KOPT-K1 (cell line): ENCODE measurements around the gene PRR29.
A peak's percentile ranks its signal among the peaks of the same experiment; 100 is the strongest.
"Not testable (repeated sequence)": the region's sequence is repeated elsewhere in the genome, so short reads cannot be mapped to it uniquely, and the experiment has no call there.

Experiments
- H3K27ac ChIP-seq: fragments of 200-600 bp; sonication (generic); 2 replicates; pipeline ENCODE4 v1.5.1; 2016; ENCODE audit warnings: antibody characterized with exemption, mild to moderate bottlenecking, low read depth, low read length; ENCODE audit not compliant: poor library complexity, severe bottlenecking
- H3K36me3 ChIP-seq: fragments of 200-600 bp; sonication (generic); 2 replicates; pipeline ENCODE4 v1.5.1; 2017; ENCODE audit warnings: antibody characterized with exemption, mild to moderate bottlenecking, low read length, moderate library complexity; ENCODE audit not compliant: insufficient read depth
- H3K9me3 ChIP-seq: fragments of 200-600 bp; sonication (generic); 2 replicates; pipeline ENCODE4 v1.5.1; 2017; ENCODE audit warnings: antibody characterized with exemption, low read length, mild to moderate bottlenecking; ENCODE audit not compliant: insufficient read depth, poor library complexity, severe bottlenecking

The PRR29 gene

DNA sequence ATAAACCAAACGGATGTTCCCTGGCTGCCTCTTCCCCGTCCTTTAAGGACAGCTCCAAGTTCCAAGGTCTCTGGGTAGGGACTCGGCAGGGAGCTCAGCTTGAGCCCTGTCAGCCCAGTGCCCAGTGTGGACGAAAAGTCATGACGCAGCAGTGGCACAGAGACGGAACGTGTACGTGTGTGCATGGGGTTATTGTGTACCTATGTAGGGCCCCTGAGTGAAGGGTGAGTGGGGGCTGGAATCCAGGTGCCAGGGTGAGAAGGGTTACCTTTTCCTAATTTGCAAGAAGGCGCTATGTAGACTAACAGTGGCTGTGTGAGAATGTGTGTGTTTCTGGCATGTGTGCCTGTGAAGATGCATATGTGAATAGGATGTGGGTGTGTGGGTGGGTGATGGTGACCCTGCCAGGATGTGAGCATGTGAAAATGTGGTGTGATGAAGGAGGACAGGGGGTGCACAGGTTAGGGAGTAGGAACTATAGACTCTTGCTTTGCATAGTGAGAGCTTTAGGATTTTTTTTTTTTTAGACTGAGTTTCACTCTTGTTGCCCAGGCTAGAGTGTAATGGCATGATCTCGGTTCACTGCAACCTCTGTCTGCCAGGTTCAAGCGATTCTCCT is 31.4 kb upstream of the PRR29 start:
- Histone ChIP-seq H3K36me3 (no peaks in the 10 kb centered on the region), H3K27ac (peak overlapping the region; percentile 45), H3K9me3 (no peaks in the 10 kb centered on the region)

DNA sequence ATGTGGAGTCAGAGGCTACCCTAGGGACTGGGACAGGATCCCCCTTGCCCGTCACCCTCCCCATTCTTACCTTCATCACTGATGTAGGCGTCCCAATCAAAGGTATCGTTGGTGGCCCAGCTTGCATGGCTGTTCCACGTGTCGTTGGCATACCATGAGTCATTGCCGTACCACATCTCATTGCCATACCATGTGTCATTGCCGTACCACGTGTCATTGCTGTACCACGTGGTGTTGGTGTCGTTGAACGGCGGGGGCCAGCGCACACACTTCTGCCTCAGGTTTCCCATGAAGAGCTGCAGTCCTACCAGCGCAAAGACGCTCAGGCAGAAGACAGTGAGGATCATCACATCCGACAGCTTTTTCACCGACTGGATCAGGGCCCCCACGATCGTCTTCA is 30.2 kb upstream of the PRR29 start:
- Histone ChIP-seq H3K9me3 (no peaks in the 10 kb centered on the region), H3K27ac (no peak overlapping the region), H3K36me3 (no peaks in the 10 kb centered on the region)

DNA sequence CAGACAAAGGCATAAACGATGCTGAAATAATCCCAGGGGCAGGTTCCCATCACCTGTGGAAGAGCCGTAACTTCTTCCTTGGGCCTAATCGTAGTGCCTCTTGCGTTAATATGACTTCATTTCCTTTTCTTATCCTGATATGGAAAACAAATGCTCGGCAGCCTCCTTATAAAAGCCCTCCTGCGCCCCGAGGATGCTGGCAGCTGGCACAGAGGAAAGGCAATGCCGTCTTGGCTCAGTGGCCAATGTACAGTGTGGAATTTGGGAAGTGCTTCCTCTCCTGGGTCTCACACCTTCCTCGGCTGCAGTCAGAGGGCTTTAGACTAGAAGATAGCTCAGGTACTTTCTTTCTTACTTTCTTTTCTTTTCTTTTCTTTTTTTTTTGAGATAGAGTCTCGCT is 28.9 kb upstream of the PRR29 start:
- no peak overlapping the region for H3K27ac ChIP-seq
- H3K9me3 ChIP-seq: no peaks in the 10 kb centered on the region
- H3K36me3 ChIP-seq: no peaks in the 10 kb centered on the region

DNA sequence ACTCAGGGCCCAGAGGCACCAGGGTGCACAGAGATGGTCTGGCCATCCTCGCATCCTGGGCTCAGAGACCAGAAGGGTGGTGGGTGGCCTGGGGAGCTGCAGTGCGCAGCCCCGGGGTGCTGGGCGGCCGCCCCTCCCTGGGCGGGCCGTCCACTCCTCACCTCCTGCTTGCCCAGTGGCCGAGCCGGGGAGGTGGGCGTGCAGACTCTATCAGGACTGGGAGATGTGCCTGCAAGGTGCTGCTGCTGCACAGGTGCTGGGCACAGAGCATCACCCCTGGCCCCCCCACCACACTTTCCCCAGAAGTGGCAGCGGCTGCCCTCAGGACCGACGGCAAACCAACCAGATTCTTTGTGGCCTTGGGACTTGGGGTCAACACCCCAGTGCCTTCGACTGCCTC is 25.4 kb upstream of the PRR29 start, which contains the start of gene SCN4A:
TSS of gene SCN4A (minus strand) at position 123 of the 400 bp plus-strand sequence. CDS start at position 46, 77 bp downstream.
- Histone ChIP-seq H3K27ac (no peak within 1 kb of the TSS), H3K36me3 (no peaks in the 10 kb centered on the region)

DNA sequence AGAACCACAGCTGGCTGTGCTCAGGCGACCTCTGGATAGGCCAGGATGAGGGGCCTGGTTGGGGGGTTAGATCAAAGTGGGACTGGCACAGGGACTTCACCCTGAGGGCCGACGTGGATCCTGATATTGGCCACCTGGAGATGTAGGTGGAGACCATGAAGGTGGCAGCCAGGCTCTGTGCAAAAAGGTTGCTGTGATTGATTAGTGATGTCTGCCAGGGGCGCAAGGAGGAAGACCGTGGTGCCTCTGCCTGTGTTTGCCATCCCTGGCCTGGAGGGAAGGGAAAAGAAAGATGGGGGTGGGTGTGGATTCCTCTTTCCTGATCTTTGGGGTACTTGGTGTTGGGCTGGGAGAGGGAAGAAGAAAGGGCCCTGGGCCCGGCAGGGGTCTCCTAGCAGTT is 24.9 kb upstream of the PRR29 start:
- Histone ChIP-seq H3K36me3 (no peaks in the 10 kb centered on the region), H3K9me3 (no peaks in the 10 kb centered on the region), H3K27ac (no peak overlapping the region)

More for the DNA sequence above, 25.4 kb upstream of the PRR29 start, which contains the start of gene SCN4A:
- no peaks in the 10 kb centered on the region for H3K9me3 ChIP-seq

DNA sequence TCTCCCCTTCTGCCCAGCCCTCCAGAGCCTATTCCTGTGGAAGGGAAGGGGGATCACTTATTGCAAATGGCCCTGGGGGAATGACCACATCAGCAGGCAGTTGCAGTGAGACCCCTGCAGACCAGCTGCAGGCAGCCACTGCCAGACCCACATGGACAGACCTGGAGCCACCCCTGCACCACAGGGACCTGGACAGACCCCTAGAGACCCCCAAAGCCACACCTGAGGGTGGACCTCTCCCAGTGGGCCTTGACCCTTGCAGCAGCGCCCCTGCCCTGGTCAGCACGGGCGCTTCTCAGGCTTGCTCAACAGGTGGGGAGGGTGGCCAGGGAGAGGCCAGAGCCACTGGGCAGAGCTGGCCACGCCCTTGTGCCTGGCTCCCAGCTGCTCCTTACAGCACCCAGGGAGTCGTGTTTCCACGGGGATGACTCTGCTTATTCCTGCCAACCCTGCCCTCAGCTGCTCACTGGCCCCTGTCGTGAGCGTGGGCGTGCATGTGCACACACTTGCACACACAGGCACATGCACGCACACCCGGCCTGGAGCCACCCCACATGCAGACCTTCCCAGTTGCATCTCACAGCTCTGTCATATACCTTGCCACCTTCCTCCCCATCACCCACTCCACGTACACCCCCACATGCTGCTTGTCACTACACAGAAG is 24.1 kb upstream of the PRR29 start:
- H3K27ac ChIP-seq: no peak overlapping the region
- no peaks in the 10 kb centered on the region for H3K9me3 ChIP-seq
- no peaks in the 10 kb centered on the region for H3K36me3 ChIP-seq

DNA sequence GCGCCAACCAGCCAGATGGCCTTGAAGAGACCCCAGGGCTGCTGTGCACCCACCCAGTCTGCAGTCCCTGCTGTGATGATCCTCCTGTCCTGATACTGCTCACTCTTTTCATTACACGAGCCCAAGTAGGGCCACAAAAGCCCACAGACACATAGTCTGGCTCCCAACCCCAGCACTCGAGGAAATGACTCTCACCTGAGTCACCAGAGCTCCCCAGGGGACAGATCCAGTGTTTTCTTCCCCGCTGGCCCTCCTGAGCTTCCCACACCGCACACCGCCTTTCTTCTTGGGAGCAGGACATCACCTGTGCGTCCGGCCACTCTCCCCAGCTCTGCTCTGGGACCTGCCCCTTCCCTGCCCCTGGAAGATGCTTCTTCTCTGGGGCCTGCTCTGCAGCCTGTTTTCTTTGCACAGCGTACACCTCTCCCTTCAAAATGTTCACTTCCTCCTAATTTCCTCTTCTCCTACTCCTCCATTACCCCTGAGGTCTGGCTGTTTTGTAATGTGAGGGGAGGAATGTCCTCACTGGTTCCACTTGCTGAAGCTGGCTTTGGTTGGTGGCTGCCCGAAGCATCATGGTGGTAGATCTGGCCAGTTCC is 23.5 kb upstream of the PRR29 start:
- Histone ChIP-seq H3K27ac (no peak overlapping the region), H3K9me3 (no peaks in the 10 kb centered on the region), H3K36me3 (no peaks in the 10 kb centered on the region)

DNA sequence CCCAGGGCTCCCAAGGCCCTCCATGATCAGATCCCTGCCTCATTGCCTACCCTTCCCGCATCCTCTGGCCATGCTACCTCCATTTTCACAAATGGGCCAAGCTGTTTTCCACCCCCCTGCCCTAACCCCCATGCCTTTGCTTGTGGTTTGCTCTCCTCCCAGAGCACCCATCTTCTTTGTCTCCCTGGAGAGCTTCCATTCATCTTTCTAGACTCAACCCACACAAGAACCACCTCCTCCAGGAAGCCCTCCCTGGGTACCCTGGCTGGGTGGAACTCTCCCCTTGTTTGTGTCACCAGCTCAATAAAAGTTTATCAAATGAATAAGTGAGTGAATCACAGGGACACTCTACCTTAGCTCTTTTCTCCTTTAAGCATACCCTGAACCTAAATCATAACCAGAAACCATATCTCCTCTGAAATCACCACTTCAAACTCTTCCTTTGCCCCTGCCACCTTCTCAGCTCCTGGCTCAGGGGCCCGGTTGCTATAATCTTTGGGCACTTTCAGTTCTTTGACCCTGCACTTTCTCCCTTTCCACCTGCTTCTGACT is 22.5 kb upstream of the PRR29 start:
- Histone ChIP-seq H3K27ac (no peak overlapping the region), H3K9me3 (no peaks in the 10 kb centered on the region), H3K36me3 (no peaks in the 10 kb centered on the region)

DNA sequence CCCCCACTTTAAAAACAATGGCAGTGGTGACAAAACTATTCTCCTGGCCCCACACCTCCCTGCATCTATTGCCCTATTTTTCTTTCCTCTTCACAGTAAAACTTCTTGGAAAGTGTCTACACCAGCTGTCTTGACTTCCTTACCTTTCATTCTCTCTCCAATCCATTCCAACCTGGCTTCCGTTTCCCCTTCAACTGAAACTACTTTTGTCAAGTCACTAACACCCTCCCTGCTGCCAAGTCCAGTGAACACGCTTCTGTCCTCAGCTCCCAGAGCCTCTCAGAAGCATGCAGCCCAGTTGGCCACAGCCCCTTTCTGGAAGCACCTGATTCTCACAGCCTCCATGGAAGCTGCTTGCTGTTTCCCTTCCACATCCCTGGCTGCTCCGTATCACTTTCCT is 21.4 kb upstream of the PRR29 start:
- peaks cover 2% of the 10 kb centered on the region for H3K9me3 ChIP-seq
- no peak overlapping the region for H3K27ac ChIP-seq
- no peaks in the 10 kb centered on the region for H3K36me3 ChIP-seq

DNA sequence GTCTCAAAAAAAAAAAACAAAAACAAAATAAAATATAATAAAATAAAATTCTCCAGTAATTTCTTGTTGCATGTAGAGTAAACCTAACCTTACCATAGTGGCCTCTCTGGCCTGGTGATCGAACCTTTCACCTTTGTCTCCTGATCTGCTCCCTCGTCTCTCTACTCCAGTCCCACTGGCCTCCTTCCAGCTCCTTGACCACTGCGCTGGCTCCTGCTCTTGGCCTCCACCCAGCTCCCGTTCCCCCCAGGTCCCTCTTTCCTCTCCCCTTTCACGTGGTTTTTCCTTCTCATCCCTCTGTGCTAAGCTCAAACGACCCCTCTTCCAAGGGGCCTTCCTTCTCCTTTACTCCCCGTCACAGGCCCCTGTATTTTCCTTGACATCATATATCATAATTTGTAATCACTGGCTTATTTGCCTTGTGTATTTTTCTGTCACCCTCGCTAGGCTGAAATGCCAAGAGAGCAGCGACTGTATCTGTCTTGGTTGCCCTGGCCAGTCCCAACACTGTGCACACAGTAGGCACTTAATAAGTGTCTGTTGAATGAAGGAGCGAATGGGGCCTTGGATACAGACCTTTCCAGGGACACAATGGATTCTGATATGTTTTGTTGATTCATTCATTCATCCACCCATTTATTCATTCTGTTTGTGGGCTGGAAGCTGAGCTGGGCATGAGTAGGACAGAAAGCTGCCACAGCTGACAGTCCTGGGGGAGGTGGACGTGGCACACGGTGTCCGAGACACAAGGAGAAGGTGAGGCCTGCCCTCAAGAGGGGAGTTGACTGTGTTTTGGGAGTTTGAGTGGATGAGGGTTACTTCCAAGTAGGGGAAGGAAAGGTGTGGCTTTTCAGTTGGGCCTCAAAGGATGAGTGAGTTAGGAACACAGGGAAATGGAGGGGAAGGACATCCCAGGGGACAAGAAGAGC is 19.6 kb upstream of the PRR29 start:
- Histone ChIP-seq H3K9me3 (peaks cover 17% of the 10 kb centered on the region), H3K36me3 (no peaks in the 10 kb centered on the region), H3K27ac (no peak overlapping the region)

DNA sequence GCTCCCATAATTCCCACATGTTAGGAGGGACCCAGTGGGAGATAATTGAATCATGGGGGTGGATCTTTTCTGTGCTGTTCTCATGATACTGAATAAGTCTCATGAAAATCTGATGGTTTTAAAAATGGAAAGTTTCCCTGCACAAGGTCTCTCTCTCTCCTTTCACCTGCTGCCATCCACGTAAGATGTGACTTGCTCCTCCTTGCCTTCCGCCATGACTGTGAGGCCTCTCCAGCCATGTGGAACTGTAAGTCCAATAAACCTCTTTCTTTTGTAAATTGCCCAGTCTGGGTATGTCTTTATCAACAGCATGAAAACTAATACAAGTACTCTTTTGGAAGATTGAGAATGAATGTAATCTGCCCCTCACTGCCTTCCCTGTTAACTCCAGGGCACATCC is 15.5 kb upstream of the PRR29 start:
- not testable (repeated sequence) for H3K27ac ChIP-seq, H3K36me3 ChIP-seq
- H3K9me3 ChIP-seq: peaks cover 17% of the 10 kb centered on the region

DNA sequence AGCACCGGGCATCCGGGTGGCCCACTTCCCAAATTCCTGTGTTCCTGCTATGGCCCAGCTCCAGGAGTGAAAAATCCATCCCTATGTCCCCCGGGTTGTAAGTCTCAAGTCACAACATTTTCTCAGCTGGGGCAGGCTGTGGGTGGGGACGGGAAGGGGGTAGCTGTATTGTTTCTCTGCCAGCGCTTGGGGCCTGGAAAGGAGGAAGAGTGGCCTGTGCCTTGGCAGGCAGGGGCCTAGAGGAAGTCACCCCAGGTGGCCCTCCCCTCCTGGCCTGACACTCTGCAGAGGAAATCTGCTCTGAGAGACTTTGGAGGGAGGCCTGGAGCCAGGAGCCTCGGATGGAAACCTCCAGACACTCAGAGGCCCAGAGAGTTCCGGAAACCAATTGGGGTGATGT is 14.8 kb upstream of the PRR29 start:
- Histone ChIP-seq H3K27ac (no peak overlapping the region), H3K9me3 (peaks cover 17% of the 10 kb centered on the region)

DNA sequence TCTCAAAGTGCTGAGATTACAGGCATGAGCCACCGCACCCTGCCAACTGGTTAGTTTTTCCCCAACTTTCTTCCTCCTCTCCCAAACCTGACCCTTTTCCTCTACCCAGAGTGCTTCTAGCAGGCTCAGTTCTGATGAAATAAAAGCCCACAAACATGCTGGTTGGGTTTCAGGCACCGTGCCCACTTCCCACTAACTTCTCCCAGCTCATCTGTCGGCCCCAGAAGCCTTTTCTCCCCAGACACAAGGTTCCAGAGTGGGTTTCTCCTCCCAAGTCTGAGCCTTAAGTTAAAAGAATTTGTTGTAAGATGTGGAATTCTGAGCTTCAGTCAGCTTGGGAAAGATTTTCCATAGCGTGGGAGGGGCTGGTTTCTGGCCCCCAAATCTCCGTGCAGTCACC is 13.9 kb upstream of the PRR29 start:
- Histone ChIP-seq H3K36me3 (no peaks in the 10 kb centered on the region), H3K9me3 (peaks cover 17% of the 10 kb centered on the region), H3K27ac (no peak overlapping the region)

More for the DNA sequence above, 14.8 kb upstream of the PRR29 start:
- no peaks in the 10 kb centered on the region for H3K36me3 ChIP-seq

DNA sequence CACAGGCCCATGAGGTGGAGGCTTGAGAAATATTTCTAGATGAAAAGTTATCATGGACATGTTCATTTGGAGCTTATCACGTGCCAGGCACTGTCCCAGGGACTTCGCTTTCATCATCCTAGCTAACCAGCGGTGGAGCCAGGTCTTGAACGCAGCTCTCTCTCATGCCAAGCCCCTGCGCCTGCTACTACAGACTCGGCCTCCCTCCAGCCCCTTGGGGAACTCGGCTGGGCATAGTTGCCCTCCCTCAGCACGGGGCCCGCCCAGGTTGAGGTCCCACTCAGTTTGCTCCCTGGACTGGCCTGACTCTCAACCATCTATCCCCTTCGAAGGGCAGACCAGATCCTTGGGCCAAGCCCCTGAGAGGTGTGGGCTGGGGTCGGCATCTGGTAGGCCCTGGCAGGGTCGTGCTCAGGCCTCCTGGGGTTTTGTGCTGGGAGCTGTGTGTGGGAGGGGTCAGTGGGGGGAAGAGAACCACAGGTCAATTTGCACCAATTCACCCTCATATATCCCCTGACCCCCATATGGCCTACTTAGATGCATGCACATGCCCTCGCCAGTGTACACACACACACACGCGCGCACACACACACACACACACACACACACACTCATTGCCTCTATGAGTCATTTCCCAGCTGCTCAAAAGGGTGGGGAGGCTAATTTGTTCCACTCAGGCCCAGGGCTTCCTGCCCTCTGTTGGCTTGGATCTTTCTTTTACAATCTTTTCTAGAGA is 13.3 kb upstream of the PRR29 start:
- peaks cover 17% of the 10 kb centered on the region for H3K9me3 ChIP-seq
- H3K27ac ChIP-seq: peak overlapping the region; percentile 16
- H3K36me3 ChIP-seq: no peaks in the 10 kb centered on the region
